Coronary artery (tissue), 2 donors: ENCODE results near the gene FAM217B.
"Not testable (repeated sequence)": the region's sequence is repeated elsewhere in the genome, so short reads cannot be mapped to it uniquely, and the experiment has no call there.

Source experiments
- DNase-seq: peaks from one replicate; pipeline ENCODE4 v3.0.0-alpha.2; 2017; ENCODE audit warnings: low spot score
- H3K27ac ChIP-seq, 2 donors: fragments of 200-600 bp; sonication (generic); one replicate each; pipeline ENCODE4 v1.5.1; 2016 to 2019
- H3K4me3 ChIP-seq: fragments of 200-600 bp; sonication (generic); 2 replicates; pipeline ENCODE4 v1.5.1; 2016; ENCODE audit warnings: mild to moderate bottlenecking, moderate library complexity
- CTCF ChIP-seq: fragments of 200-600 bp; sonication (generic); IDR thresholded peaks from one replicate; pipeline ENCODE4 v1.5.1; 2019; ENCODE audit warnings: antibody characterized with exemption

FAM217B gene

GRCh38 chr20:59945731-59946130, 5.5 kb downstream of the FAM217B start:
- Histone ChIP-seq H3K4me3 (no peak overlapping the region), H3K27ac (no peak overlapping the region)
- DNase-seq = no peak
- TF ChIP-seq CTCF = no peak

DNA sequence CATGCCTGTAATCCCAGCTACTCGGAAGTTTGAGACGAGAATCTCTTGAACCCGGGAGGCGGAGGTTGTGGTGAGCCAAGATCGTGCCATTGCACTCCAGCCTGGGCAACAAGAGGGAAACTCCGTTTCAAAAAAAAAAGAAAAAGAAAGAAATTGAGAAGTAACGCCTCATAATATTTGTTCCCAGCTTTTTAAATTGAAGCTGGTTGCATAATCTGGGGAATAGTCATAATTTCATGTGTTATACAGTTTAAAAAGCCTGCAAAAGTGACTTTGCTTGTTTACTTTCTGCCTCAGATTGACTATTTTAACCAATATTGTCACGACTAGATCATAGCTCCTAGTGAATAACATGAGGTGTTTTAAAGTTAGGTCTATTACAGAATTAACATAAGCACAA, 7.2 kb downstream of the FAM217B start:
- Histone ChIP-seq H3K27ac (no peak overlapping the region), H3K4me3 (no peak overlapping the region)
- DNase-seq = no peak
- no peak for TF ChIP-seq CTCF

DNA sequence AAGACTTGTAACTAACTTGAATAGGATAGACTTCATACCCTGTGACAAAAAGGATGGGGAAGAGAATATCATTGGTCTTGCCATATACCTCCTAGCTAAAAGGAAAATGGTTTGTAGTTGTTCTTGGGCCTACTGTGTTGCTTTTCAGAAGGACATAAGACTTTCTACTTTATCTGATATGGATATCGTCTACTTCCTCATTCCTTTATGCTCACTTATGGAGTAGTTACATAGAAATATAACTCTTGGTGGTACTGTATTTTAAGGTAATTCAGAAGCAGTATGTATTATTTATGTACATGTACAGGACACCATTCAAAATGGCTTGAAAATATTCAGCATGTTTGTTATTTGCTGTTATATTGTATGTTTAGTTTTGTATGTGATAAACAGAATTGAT, 8.0 kb downstream of the FAM217B start:
- Histone ChIP-seq H3K27ac (no peak overlapping the region), H3K4me3 (no peak overlapping the region)
- no peak for DNase-seq
- no peak for TF ChIP-seq CTCF

- peak; percentile 47 for TF ChIP-seq CTCF
- H3K4me3 ChIP-seq = no peak overlapping the region
- DNase-seq = no peak
- no peak overlapping the region for H3K27ac ChIP-seq
These were observed 8.9 kb downstream of the FAM217B start for GRCh38 chr20:59948828-59949720.

DNA sequence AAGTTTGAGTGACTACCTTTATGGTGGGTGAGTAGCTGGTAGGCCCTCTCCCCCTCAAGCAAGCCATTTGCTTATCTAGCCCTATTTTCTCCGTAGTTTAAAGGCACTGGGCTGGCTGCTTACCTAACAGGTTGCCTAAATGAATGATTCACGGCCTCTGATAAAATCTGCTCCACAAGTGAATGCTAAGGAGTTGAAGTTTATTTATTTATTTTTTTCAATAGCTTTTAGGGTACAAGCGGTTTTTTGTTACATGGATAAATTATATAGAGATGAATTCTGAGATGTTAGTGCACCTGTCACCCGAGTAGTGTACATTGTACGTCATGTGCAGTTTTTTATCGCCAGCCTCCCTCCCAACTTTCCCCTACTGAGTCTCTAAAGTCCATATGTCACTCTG, 9.7 kb downstream of the FAM217B start:
- no peak for TF ChIP-seq CTCF
- DNase-seq = no peak
- Histone ChIP-seq H3K27ac (no peak overlapping the region), H3K4me3 (no peak overlapping the region)

- no peak for DNase-seq
- no peak for TF ChIP-seq CTCF
- Histone ChIP-seq H3K4me3 (no peak overlapping the region), H3K27ac (no peak overlapping the region)
These were observed 14.5 kb downstream of the FAM217B start for GRCh38 chr20:59954718-59955117.

DNA sequence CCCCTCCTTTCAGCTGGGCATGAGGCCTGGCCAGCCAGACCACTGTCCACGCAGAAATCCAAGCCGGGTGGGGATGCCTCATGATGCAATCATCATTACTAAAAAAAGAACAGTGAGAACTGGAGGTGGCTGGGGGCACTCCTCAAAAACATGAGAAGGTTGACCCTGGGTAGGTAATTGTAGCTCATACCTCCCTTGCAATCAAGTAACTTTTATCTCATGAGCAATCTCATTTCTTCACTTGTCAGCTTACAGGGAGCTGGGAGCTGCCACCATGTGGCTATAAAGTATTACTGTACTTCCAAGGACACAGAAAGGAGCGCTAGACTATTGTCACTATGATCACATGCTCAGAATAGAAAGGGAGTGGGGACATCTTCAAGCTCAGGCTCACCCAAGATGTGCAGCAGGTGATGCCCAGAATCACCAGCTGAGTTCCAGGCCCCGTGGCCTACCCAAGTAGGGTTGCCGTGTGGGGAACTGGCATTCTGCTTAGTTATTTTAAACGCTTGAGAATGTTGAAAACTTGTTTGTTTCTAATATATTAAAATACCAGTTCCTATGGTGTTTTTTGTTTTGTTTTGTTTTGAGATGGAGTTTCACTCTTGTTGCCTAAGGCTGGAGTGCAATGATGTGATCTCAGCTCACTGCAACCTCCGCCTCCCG, 15.1 kb downstream of the FAM217B start:
- Histone ChIP-seq H3K4me3 (no peak overlapping the region), H3K27ac (no peak overlapping the region)
- no peak for TF ChIP-seq CTCF
- DNase-seq = no peak

DNA sequence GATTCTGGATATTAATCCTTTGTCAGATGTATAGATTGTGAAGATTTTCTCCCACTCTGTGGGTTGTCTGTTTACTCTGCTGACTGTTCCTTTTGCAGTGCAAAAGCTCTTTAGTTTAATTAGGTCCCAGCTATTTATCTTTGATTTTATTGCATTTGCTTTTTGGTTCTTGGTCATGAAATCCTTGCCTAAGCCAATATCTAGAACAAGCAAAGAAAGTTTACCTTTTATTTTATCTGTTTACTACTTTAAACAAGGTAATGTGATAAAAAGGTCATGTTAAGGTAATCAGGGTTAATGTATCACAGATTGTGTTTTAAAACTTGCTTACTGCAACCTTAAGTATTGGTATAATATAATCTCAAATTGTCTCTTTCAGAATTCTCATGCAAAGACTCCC, 17.4 kb downstream of the FAM217B start:
- not testable (repeated sequence) for DNase-seq, H3K4me3 ChIP-seq, H3K27ac ChIP-seq
